ENCODE results near the gene LBR.
A peak's percentile ranks its signal among the peaks of the same experiment; 100 is the strongest.

LBR gene

DNA sequence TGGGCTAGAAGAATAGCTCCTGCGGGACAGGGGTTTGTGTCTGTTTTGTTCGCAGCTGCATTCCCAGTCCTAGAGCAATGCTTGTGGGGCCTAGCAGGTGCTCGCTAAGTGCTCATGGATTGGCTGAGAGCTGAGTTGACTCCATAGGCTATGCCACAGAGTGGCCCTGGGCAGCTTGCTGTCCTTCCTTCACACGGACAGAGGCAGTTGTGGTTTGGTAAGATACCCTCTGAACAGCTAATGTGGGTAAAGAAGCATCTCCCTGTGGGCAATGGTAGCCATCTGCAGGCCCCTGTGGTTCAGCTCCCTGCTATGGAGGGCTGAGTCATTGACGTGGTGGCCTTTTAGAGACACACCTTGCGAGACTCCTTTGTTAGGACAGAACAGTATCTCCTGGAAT is 23.5 kb upstream of the LBR start:
- peak; percentile 70 for DNase-seq (ENCODE audit: low spot score)
- peak overlapping the region in 1 of 2 donors; percentile 53 for H3K27ac ChIP-seq
- H3K4me3 ChIP-seq: no peak overlapping the region
- TF ChIP-seq, protein P1, sequence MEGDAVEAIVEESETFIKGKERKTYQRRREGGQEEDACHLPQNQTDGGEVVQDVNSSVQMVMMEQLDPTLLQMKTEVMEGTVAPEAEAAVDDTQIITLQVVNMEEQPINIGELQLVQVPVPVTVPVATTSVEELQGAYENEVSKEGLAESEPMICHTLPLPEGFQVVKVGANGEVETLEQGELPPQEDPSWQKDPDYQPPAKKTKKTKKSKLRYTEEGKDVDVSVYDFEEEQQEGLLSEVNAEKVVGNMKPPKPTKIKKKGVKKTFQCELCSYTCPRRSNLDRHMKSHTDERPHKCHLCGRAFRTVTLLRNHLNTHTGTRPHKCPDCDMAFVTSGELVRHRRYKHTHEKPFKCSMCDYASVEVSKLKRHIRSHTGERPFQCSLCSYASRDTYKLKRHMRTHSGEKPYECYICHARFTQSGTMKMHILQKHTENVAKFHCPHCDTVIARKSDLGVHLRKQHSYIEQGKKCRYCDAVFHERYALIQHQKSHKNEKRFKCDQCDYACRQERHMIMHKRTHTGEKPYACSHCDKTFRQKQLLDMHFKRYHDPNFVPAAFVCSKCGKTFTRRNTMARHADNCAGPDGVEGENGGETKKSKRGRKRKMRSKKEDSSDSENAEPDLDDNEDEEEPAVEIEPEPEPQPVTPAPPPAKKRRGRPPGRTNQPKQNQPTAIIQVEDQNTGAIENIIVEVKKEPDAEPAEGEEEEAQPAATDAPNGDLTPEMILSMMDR (IDR thresholded peaks at IDR 0.05): no peak

- DNase-seq (ENCODE audit: low spot score): peak; percentile 59
- H3K27ac ChIP-seq: peak overlapping the region in 1 of 2 donors; percentile 53
- no peak overlapping the region for H3K4me3 ChIP-seq
- TF ChIP-seq, protein P1 (IDR thresholded peaks at IDR 0.05): no peak
Observed at GRCh38 chr1:225450491-225451191, 22.8 kb upstream of the LBR start.

- Histone ChIP-seq H3K4me3 (no peak overlapping the region), H3K27ac (no peak overlapping the region)
- DNase-seq (ENCODE audit: low spot score): peak; percentile 62
- TF ChIP-seq, protein P1 (IDR thresholded peaks at IDR 0.05): no peak
Observed at GRCh38 chr1:225449774-225450173, 21.9 kb upstream of the LBR start.

DNA sequence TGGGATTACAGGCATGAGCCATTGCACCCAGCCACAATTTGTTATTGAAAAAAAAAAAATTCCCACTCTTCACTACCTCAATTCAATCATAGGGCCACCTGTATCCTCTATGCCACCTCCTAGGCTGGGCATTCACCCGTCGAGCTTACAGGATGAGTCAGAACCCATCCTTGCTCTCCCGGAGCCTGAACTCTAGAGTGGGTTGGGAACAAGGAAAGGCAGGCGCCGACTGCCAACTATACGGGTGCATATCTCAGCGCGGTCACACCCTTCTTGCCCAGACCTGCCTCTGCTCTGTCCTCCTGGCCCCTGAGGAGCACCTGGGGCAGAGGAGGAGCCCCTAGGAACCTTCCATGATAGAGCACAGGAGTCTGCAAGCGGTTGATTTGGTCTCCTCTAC is 21.4 kb upstream of the LBR start:
- H3K27ac ChIP-seq: peak overlapping the region in 1 of 2 donors; percentile 18

DNA sequence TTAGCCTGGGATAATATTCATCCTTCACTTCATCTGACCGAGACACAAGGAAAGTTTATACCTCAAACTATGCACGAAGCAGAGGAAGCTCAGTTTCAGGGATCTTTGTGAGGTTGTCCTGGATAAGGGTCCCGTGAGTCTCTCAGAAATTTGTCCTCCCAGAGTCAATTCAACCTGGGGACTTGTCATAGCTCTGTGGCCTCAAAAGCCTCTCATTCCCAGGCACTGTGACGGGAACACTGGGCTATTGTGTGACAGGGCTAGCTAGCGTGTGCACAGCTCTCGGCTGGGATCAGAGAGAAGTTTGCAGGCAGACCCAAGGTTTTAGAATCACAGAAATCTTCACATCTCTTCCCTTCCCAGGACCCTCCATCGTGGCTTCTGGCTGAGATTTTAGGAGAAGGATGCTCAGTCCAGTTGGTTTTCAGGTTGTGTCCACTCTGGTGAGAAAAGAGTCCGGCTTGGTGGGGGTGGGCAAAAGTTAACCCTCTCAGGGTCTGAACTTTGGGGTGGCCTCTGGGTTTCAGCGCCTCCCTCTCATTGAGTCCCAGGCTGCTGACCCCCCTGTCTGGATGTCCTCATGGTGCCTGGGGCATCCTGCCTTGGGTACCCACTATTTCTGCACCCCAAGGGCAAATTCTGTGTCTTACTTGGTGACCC is 20.4 kb upstream of the LBR start:
- Histone ChIP-seq H3K4me3 (peak overlapping the region; percentile 57), H3K27ac (peak overlapping the region; percentile 80 to 85)
- peak; percentile 73 for DNase-seq (ENCODE audit: low spot score)
- TF ChIP-seq, protein P1 (IDR thresholded peaks at IDR 0.05): no peak

More for the DNA sequence above, 21.4 kb upstream of the LBR start:
- TF ChIP-seq, protein P1 (IDR thresholded peaks at IDR 0.05): no peak
- H3K4me3 ChIP-seq: no peak overlapping the region
- DNase-seq (ENCODE audit: low spot score): peak; percentile 19

DNA sequence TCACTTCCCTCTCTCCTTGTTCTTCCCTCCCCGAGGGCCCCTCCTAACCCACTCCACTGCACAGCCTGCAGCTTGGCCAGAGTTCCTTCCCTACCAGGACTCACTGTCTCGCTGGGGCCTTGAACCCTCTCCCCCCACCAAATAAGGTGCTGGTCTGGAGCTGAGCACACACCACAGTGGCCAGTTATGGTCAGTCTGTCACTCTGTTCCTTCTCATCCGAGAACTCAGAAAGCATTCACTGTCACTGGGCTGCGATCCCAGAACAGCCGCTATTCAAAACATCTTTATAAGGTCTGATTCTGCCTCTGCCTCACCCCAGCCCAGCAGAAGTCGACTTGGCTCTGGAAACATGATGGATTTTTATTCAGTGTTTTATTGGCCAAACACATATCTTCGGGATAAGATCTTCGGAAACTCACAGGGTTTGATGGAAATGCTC is 19.8 kb upstream of the LBR start:
- Histone ChIP-seq H3K27ac (peak overlapping the region; percentile 80 to 85), H3K4me3 (peak overlapping the region; percentile 57)
- DNase-seq (ENCODE audit: low spot score): peak; percentile 79
- TF ChIP-seq, protein P1 (IDR thresholded peaks at IDR 0.05): no peak

Data from coronary artery (tissue), 2 donors.